WTC11 (cell line): ENCODE results near the gene UCKL1. TPM values are rescaled to one million over a fixed set of nuclear protein-coding genes. Genes with fewer than 3 reads are reported as not detected.

ENCODE experiments used
- CREB1 ChIP-seq: sonication (generic); formaldehyde crosslinking; IDR thresholded peaks from 2 replicates; pipeline ENCODE4 v1.8.0; 2023; ENCODE audit warnings: mild to moderate bottlenecking, missing genetic modification reagents
- FOXJ3 ChIP-seq: sonication (generic); formaldehyde crosslinking; IDR thresholded peaks from 2 replicates; pipeline ENCODE4 v1.9.0; 2021; ENCODE audit warnings: missing genetic modification reagents, mild to moderate bottlenecking, borderline replicate concordance
- FOXK1 ChIP-seq: sonication (generic); formaldehyde crosslinking; IDR thresholded peaks from 2 replicates; pipeline ENCODE4 v1.8.0; 2022; ENCODE audit warnings: mild to moderate bottlenecking, moderate library complexity, missing genetic modification reagents
- GRHL2 ChIP-seq: fragments of 250-450 bp; sonication (Bioruptor Pico); IDR thresholded peaks from 2 replicates; pipeline ENCODE4 v1.8.0; 2022; ENCODE audit warnings: mild to moderate bottlenecking, moderate library complexity; ENCODE audit not compliant: insufficient replicate concordance, severe bottlenecking
- IRF2 ChIP-seq: sonication (generic); formaldehyde crosslinking; IDR thresholded peaks from 2 replicates; pipeline ENCODE4 v1.8.0; 2022; ENCODE audit warnings: low read depth, missing genetic modification reagents, borderline replicate concordance
- JUN ChIP-seq: sonication (generic); formaldehyde crosslinking; IDR thresholded peaks from 2 replicates; pipeline ENCODE4 v1.8.0; 2023; ENCODE audit warnings: mild to moderate bottlenecking, missing genetic modification reagents
- TCF7 ChIP-seq: sonication (generic); formaldehyde crosslinking; IDR thresholded peaks from 2 replicates; pipeline ENCODE4 v1.8.0; 2022; ENCODE audit warnings: mild to moderate bottlenecking, low read depth, missing genetic modification reagents, moderate library complexity
- TEAD4 ChIP-seq: sonication (generic); formaldehyde crosslinking; IDR thresholded peaks from 2 replicates; pipeline ENCODE4 v1.8.0; 2022; ENCODE audit warnings: mild to moderate bottlenecking, missing genetic modification reagents
- ZBTB21 ChIP-seq: sonication (generic); formaldehyde crosslinking; IDR thresholded peaks from 2 replicates; pipeline ENCODE4 v1.8.1; 2023; ENCODE audit warnings: mild to moderate bottlenecking, missing genetic modification reagents, borderline replicate concordance
- ZNF121 ChIP-seq: sonication (generic); formaldehyde crosslinking; IDR thresholded peaks from 2 replicates; pipeline ENCODE4 v1.8.0; 2023; ENCODE audit warnings: missing genetic modification reagents
- ZNF263 ChIP-seq: sonication (generic); formaldehyde crosslinking; IDR thresholded peaks from 2 replicates; pipeline ENCODE4 v1.8.1; 2022; ENCODE audit warnings: low read depth, mild to moderate bottlenecking, moderate library complexity, missing genetic modification reagents
- ZNF396 ChIP-seq: fragments of 250-450 bp; sonication (Bioruptor Pico); IDR thresholded peaks from 2 replicates; pipeline ENCODE4 v1.8.0; 2021; ENCODE audit warnings: mild to moderate bottlenecking, moderate library complexity, borderline replicate concordance
- ZNF423 ChIP-seq: fragments of 250-450 bp; sonication (Bioruptor Pico); IDR thresholded peaks from 2 replicates; pipeline ENCODE4 v2.1.2; 2022; ENCODE audit warnings: mild to moderate bottlenecking, moderate library complexity
- total RNA-seq: library from RNA; stranded (reverse); gene quantifications from 3 replicates; pipeline ENCODE4 v1.2.3, GENCODE V29; 2021
- TF ChIP-seq, protein P1 (sequence below): sonication (generic); formaldehyde crosslinking; IDR thresholded peaks from 2 replicates; pipeline ENCODE4 v1.8.0; 2023; ENCODE audit warnings: missing genetic modification reagents, mild to moderate bottlenecking, borderline replicate concordance
- TF ChIP-seq, protein P2 (sequence below): sonication (generic); formaldehyde crosslinking; IDR thresholded peaks from 2 replicates; pipeline ENCODE4 v1.8.0; 2023; ENCODE audit warnings: missing genetic modification reagents
- TF ChIP-seq, protein P3 (sequence below): sonication (generic); formaldehyde crosslinking; conservative IDR thresholded peaks from 2 replicates; pipeline ENCODE4 v1.8.1; 2023; ENCODE audit warnings: mild to moderate bottlenecking, low read depth, missing genetic modification reagents, moderate library complexity
- TF ChIP-seq, protein P4 (sequence below): sonication (generic); formaldehyde crosslinking; IDR thresholded peaks from 2 replicates; pipeline ENCODE4 v1.8.0; 2022; ENCODE audit warnings: mild to moderate bottlenecking, missing genetic modification reagents
- TF ChIP-seq, protein P5 (sequence below): sonication (generic); formaldehyde crosslinking; IDR thresholded peaks from 2 replicates; pipeline ENCODE4 v1.8.1; 2023; ENCODE audit warnings: mild to moderate bottlenecking, missing genetic modification reagents, moderate library complexity
- TF ChIP-seq, protein P6 (sequence below): sonication (generic); formaldehyde crosslinking; IDR thresholded peaks from 2 replicates; pipeline ENCODE4 v1.8.1; 2022; ENCODE audit warnings: low read depth, missing genetic modification reagents, borderline replicate concordance
- TF ChIP-seq, protein P7 (sequence below): sonication (generic); formaldehyde crosslinking; IDR thresholded peaks from 2 replicates; pipeline ENCODE4 v1.8.0; 2022; ENCODE audit warnings: mild to moderate bottlenecking, missing genetic modification reagents
- TF ChIP-seq, protein P8 (sequence below): sonication (generic); formaldehyde crosslinking; IDR thresholded peaks from 2 replicates; pipeline ENCODE4 v1.8.1; 2023; ENCODE audit warnings: mild to moderate bottlenecking, missing genetic modification reagents
- TF ChIP-seq, protein P9 (sequence below): sonication (generic); formaldehyde crosslinking; IDR thresholded peaks from 2 replicates; pipeline ENCODE4 v1.8.1; 2022; ENCODE audit warnings: missing genetic modification reagents, borderline replicate concordance

Gene UCKL1
- total RNA-seq, 1 experiment from 2014 or later = 51.2 TPM

DNA sequence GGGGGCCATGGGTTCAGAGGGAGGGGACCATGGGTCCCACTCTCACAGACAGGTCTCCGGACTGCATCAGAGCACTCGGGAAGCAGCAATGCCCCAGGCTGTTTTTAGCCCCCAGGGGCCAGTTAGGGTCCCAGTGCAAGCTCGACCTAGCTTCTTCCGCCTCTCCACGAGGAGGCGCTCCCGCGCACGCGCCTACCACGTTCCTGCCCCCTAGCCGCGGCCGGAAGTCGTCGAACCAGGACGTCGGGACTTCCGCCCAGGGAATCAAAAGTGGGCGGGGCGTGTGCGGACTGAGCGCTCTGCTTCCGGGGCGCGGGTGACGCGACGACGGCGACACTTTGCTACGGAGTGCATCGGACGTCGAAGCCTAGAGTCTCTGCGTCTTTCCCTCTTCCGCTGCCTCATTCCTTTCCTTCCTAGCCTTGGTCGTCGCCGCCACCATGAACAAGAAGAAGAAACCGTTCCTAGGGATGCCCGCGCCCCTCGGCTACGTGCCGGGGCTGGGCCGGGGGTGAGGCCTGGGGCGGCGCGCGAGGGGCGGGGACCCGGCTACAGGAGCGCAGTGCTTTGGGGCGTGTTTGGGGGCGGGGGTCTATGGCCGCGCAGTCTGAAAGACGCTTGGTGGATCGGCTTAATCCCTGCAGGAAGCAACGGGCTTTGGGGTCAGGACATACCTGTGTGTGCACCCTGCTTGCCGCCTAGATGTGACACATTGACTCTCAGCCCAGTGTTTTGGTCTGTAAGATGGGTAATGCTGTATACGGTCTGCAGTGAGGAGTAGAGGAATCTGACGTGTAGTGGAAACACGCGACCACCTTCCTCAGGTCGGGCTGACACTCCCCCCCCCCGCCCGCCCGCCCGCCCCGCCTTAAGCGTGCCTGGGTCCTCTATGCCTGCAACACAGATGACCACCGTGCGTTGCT lies 24.9 kb upstream of the UCKL1 start, which contains the start of gene PRPF6 (continued):
- TF ChIP-seq, protein P1, sequence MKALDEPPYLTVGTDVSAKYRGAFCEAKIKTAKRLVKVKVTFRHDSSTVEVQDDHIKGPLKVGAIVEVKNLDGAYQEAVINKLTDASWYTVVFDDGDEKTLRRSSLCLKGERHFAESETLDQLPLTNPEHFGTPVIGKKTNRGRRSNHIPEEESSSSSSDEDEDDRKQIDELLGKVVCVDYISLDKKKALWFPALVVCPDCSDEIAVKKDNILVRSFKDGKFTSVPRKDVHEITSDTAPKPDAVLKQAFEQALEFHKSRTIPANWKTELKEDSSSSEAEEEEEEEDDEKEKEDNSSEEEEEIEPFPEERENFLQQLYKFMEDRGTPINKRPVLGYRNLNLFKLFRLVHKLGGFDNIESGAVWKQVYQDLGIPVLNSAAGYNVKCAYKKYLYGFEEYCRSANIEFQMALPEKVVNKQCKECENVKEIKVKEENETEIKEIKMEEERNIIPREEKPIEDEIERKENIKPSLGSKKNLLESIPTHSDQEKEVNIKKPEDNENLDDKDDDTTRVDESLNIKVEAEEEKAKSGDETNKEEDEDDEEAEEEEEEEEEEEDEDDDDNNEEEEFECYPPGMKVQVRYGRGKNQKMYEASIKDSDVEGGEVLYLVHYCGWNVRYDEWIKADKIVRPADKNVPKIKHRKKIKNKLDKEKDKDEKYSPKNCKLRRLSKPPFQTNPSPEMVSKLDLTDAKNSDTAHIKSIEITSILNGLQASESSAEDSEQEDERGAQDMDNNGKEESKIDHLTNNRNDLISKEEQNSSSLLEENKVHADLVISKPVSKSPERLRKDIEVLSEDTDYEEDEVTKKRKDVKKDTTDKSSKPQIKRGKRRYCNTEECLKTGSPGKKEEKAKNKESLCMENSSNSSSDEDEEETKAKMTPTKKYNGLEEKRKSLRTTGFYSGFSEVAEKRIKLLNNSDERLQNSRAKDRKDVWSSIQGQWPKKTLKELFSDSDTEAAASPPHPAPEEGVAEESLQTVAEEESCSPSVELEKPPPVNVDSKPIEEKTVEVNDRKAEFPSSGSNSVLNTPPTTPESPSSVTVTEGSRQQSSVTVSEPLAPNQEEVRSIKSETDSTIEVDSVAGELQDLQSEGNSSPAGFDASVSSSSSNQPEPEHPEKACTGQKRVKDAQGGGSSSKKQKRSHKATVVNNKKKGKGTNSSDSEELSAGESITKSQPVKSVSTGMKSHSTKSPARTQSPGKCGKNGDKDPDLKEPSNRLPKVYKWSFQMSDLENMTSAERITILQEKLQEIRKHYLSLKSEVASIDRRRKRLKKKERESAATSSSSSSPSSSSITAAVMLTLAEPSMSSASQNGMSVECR (CRISPR knock-in tag) = peak; percentile 86; the same call in 1 of the 2 replicates
- TF ChIP-seq ZNF396 (CRISPR knock-in tag) (no peak), ZNF263 (no peak), GRHL2 (no peak), IRF2 (CRISPR knock-in tag) (no peak), ZNF121 (CRISPR knock-in tag) (no peak), TCF7 (CRISPR knock-in tag) (no peak), JUN (no peak), TEAD4 (CRISPR knock-in tag) (no peak), ZBTB21 (CRISPR knock-in tag) (no peak), ZNF423 (CRISPR knock-in tag) (no peak), FOXJ3 (CRISPR knock-in tag) (no peak), FOXK1 (CRISPR knock-in tag) (peak; percentile 97), CREB1 (CRISPR knock-in tag) (peak; percentile 89)
- TF ChIP-seq, protein P2, sequence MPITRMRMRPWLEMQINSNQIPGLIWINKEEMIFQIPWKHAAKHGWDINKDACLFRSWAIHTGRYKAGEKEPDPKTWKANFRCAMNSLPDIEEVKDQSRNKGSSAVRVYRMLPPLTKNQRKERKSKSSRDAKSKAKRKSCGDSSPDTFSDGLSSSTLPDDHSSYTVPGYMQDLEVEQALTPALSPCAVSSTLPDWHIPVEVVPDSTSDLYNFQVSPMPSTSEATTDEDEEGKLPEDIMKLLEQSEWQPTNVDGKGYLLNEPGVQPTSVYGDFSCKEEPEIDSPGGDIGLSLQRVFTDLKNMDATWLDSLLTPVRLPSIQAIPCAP (CRISPR knock-in tag) = no peak
- TF ChIP-seq, protein P3, sequence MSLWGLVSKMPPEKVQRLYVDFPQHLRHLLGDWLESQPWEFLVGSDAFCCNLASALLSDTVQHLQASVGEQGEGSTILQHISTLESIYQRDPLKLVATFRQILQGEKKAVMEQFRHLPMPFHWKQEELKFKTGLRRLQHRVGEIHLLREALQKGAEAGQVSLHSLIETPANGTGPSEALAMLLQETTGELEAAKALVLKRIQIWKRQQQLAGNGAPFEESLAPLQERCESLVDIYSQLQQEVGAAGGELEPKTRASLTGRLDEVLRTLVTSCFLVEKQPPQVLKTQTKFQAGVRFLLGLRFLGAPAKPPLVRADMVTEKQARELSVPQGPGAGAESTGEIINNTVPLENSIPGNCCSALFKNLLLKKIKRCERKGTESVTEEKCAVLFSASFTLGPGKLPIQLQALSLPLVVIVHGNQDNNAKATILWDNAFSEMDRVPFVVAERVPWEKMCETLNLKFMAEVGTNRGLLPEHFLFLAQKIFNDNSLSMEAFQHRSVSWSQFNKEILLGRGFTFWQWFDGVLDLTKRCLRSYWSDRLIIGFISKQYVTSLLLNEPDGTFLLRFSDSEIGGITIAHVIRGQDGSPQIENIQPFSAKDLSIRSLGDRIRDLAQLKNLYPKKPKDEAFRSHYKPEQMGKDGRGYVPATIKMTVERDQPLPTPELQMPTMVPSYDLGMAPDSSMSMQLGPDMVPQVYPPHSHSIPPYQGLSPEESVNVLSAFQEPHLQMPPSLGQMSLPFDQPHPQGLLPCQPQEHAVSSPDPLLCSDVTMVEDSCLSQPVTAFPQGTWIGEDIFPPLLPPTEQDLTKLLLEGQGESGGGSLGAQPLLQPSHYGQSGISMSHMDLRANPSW = no peak
- TF ChIP-seq, protein P4, sequence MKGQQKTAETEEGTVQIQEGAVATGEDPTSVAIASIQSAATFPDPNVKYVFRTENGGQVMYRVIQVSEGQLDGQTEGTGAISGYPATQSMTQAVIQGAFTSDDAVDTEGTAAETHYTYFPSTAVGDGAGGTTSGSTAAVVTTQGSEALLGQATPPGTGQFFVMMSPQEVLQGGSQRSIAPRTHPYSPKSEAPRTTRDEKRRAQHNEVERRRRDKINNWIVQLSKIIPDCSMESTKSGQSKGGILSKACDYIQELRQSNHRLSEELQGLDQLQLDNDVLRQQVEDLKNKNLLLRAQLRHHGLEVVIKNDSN = peak; percentile 25; the same call in 1 of the 2 replicates
- TF ChIP-seq, protein P5, sequence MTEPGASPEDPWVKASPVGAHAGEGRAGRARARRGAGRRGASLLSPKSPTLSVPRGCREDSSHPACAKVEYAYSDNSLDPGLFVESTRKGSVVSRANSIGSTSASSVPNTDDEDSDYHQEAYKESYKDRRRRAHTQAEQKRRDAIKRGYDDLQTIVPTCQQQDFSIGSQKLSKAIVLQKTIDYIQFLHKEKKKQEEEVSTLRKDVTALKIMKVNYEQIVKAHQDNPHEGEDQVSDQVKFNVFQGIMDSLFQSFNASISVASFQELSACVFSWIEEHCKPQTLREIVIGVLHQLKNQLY (CRISPR knock-in tag) = no peak
- TF ChIP-seq, protein P6, sequence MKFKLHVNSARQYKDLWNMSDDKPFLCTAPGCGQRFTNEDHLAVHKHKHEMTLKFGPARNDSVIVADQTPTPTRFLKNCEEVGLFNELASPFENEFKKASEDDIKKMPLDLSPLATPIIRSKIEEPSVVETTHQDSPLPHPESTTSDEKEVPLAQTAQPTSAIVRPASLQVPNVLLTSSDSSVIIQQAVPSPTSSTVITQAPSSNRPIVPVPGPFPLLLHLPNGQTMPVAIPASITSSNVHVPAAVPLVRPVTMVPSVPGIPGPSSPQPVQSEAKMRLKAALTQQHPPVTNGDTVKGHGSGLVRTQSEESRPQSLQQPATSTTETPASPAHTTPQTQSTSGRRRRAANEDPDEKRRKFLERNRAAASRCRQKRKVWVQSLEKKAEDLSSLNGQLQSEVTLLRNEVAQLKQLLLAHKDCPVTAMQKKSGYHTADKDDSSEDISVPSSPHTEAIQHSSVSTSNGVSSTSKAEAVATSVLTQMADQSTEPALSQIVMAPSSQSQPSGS (CRISPR knock-in tag) = no peak
- TF ChIP-seq, protein P7, sequence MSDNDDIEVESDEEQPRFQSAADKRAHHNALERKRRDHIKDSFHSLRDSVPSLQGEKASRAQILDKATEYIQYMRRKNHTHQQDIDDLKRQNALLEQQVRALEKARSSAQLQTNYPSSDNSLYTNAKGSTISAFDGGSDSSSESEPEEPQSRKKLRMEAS (CRISPR knock-in tag) = peak; percentile 96
- TF ChIP-seq, protein P8, sequence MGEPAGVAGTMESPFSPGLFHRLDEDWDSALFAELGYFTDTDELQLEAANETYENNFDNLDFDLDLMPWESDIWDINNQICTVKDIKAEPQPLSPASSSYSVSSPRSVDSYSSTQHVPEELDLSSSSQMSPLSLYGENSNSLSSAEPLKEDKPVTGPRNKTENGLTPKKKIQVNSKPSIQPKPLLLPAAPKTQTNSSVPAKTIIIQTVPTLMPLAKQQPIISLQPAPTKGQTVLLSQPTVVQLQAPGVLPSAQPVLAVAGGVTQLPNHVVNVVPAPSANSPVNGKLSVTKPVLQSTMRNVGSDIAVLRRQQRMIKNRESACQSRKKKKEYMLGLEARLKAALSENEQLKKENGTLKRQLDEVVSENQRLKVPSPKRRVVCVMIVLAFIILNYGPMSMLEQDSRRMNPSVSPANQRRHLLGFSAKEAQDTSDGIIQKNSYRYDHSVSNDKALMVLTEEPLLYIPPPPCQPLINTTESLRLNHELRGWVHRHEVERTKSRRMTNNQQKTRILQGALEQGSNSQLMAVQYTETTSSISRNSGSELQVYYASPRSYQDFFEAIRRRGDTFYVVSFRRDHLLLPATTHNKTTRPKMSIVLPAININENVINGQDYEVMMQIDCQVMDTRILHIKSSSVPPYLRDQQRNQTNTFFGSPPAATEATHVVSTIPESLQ (CRISPR knock-in tag) = no peak
- TF ChIP-seq, protein P9, sequence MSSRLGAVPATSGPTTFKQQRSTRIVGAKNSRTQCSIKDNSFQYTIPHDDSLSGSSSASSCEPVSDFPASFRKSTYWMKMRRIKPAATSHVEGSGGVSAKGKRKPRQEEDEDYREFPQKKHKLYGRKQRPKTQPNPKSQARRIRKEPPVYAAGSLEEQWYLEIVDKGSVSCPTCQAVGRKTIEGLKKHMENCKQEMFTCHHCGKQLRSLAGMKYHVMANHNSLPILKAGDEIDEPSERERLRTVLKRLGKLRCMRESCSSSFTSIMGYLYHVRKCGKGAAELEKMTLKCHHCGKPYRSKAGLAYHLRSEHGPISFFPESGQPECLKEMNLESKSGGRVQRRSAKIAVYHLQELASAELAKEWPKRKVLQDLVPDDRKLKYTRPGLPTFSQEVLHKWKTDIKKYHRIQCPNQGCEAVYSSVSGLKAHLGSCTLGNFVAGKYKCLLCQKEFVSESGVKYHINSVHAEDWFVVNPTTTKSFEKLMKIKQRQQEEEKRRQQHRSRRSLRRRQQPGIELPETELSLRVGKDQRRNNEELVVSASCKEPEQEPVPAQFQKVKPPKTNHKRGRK = no peak
